ENCODE data around the gene CNTN5. TPM values are rescaled to one million over a fixed set of nuclear protein-coding genes. Genes with fewer than 3 reads are reported as not detected.

The CNTN5 gene
- total RNA-seq, 2 experiments from 2014 or later: not detected

GRCh38 chr11:99327527-99327926 is 306.8 kb downstream of the CNTN5 start:
- peaks cover 5% of the 10 kb centered on the region for H3K9me3 Mint-ChIP-seq
- DNase-seq: no peak
- no peaks in the 10 kb centered on the region for H3K4me1 Mint-ChIP-seq
- CTCF ChIA-PET: no interaction called here
- no peaks in the 10 kb centered on the region for H3K27me3 Mint-ChIP-seq
- H3K4me3 Mint-ChIP-seq: no peak overlapping the region
- POLR2A ChIA-PET: no interaction called here
- no peak overlapping the region for H3K27ac Mint-ChIP-seq
- H3K36me3 Mint-ChIP-seq (ENCODE audit: low read depth): no peaks in the 10 kb centered on the region

- Mint-ChIP-seq H3K36me3 (ENCODE audit: low read depth) (no peaks in the 10 kb centered on the region), H3K4me3 (no peak overlapping the region), H3K27ac (no peak overlapping the region), H3K4me1 (no peaks in the 10 kb centered on the region), H3K9me3 (peaks cover 5% of the 10 kb centered on the region), H3K27me3 (no peaks in the 10 kb centered on the region)
- no peak for DNase-seq
- CTCF ChIA-PET: no interaction called here
- POLR2A ChIA-PET: no interaction called here
These were observed 312.9 kb downstream of the CNTN5 start for GRCh38 chr11:99333621-99334020.

- POLR2A ChIA-PET: no interaction called here
- no peaks in the 10 kb centered on the region for H3K4me1 Mint-ChIP-seq
- no peaks in the 10 kb centered on the region for H3K36me3 Mint-ChIP-seq (ENCODE audit: low read depth)
- no peak overlapping the region for H3K4me3 Mint-ChIP-seq
- no peak for DNase-seq
- peaks cover 3% of the 10 kb centered on the region for H3K9me3 Mint-ChIP-seq
- CTCF ChIA-PET: no interaction called here
- no peaks in the 10 kb centered on the region for H3K27me3 Mint-ChIP-seq
- no peak overlapping the region for H3K27ac Mint-ChIP-seq
These were observed 322.4 kb downstream of the CNTN5 start for GRCh38 chr11:99343117-99343516.

- POLR2A ChIA-PET: no interaction called here
- CTCF ChIA-PET: no interaction called here
- H3K27ac Mint-ChIP-seq: no peak overlapping the region
- no peak overlapping the region for H3K4me3 Mint-ChIP-seq
- no peaks in the 10 kb centered on the region for H3K36me3 Mint-ChIP-seq (ENCODE audit: low read depth)
- peaks cover 6% of the 10 kb centered on the region for H3K9me3 Mint-ChIP-seq
- DNase-seq: no peak
- H3K27me3 Mint-ChIP-seq: no peaks in the 10 kb centered on the region
- H3K4me1 Mint-ChIP-seq: no peaks in the 10 kb centered on the region
These were observed 328.5 kb downstream of the CNTN5 start for GRCh38 chr11:99349151-99349673.

GRCh38 chr11:99351624-99352023 is 330.9 kb downstream of the CNTN5 start:
- DNase-seq: no peak
- Mint-ChIP-seq H3K27me3 (no peaks in the 10 kb centered on the region), H3K36me3 (ENCODE audit: low read depth) (no peaks in the 10 kb centered on the region), H3K4me3 (no peak overlapping the region), H3K27ac (no peak overlapping the region), H3K9me3 (peaks cover 10% of the 10 kb centered on the region), H3K4me1 (no peaks in the 10 kb centered on the region)
- CTCF ChIA-PET: no interaction called here
- POLR2A ChIA-PET: no interaction called here

- POLR2A ChIA-PET: no interaction called here
- Mint-ChIP-seq H3K27ac (no peak overlapping the region), H3K9me3 (peaks cover 10% of the 10 kb centered on the region), H3K36me3 (ENCODE audit: low read depth) (no peaks in the 10 kb centered on the region), H3K4me3 (no peak overlapping the region), H3K27me3 (no peaks in the 10 kb centered on the region), H3K4me1 (no peaks in the 10 kb centered on the region)
- no peak for DNase-seq
- CTCF ChIA-PET: no interaction called here
These were observed 331.9 kb downstream of the CNTN5 start for GRCh38 chr11:99352642-99353041.

GRCh38 chr11:99366546-99366945 is 345.8 kb downstream of the CNTN5 start:
- Mint-ChIP-seq H3K36me3 (ENCODE audit: low read depth) (no peaks in the 10 kb centered on the region), H3K4me3 (no peak overlapping the region), H3K9me3 (no peaks in the 10 kb centered on the region), H3K27ac (no peak overlapping the region), H3K27me3 (no peaks in the 10 kb centered on the region), H3K4me1 (no peaks in the 10 kb centered on the region)
- DNase-seq: no peak
- CTCF ChIA-PET: no interaction called here
- POLR2A ChIA-PET: no interaction called here

GRCh38 chr11:99368583-99368982 is 347.8 kb downstream of the CNTN5 start:
- Mint-ChIP-seq H3K4me1 (no peaks in the 10 kb centered on the region), H3K9me3 (peaks cover 2% of the 10 kb centered on the region), H3K4me3 (no peak overlapping the region), H3K27me3 (no peaks in the 10 kb centered on the region), H3K27ac (no peak overlapping the region), H3K36me3 (ENCODE audit: low read depth) (no peaks in the 10 kb centered on the region)
- POLR2A ChIA-PET: no interaction called here
- no peak for DNase-seq
- CTCF ChIA-PET: no interaction called here

- no peak for DNase-seq
- ChIA-PET CTCF (no interaction called here), POLR2A (no interaction called here)
- H3K4me3 Mint-ChIP-seq: no peak overlapping the region
- no peaks in the 10 kb centered on the region for H3K27me3 Mint-ChIP-seq
- peaks cover 5% of the 10 kb centered on the region for H3K9me3 Mint-ChIP-seq
- H3K4me1 Mint-ChIP-seq: no peaks in the 10 kb centered on the region
- no peak overlapping the region for H3K27ac Mint-ChIP-seq
- H3K36me3 Mint-ChIP-seq (ENCODE audit: low read depth): no peaks in the 10 kb centered on the region
These were observed 349.9 kb downstream of the CNTN5 start for GRCh38 chr11:99370549-99371216.

GRCh38 chr11:99371257-99371656 is 350.5 kb downstream of the CNTN5 start:
- H3K27me3 Mint-ChIP-seq: no peaks in the 10 kb centered on the region
- H3K4me1 Mint-ChIP-seq: no peaks in the 10 kb centered on the region
- no peak overlapping the region for H3K4me3 Mint-ChIP-seq
- H3K27ac Mint-ChIP-seq: no peak overlapping the region
- ChIA-PET CTCF (no interaction called here), POLR2A (no interaction called here)
- H3K36me3 Mint-ChIP-seq (ENCODE audit: low read depth): no peaks in the 10 kb centered on the region
- H3K9me3 Mint-ChIP-seq: peaks cover 5% of the 10 kb centered on the region
- no peak for DNase-seq

- Mint-ChIP-seq H3K4me3 (no peak overlapping the region), H3K27me3 (no peaks in the 10 kb centered on the region), H3K36me3 (ENCODE audit: low read depth) (no peaks in the 10 kb centered on the region), H3K9me3 (peaks cover 9% of the 10 kb centered on the region), H3K27ac (no peak overlapping the region), H3K4me1 (no peaks in the 10 kb centered on the region)
- POLR2A ChIA-PET: no interaction called here
- CTCF ChIA-PET: no interaction called here
- DNase-seq: no peak
These were observed 355.7 kb downstream of the CNTN5 start for GRCh38 chr11:99376463-99376862.

GRCh38 chr11:99383648-99384245 is 363.0 kb downstream of the CNTN5 start:
- no peak for DNase-seq
- CTCF ChIA-PET: no interaction called here
- Mint-ChIP-seq H3K27me3 (no peaks in the 10 kb centered on the region), H3K36me3 (ENCODE audit: low read depth) (no peaks in the 10 kb centered on the region), H3K9me3 (peaks cover 12% of the 10 kb centered on the region), H3K4me3 (no peak overlapping the region), H3K27ac (no peak overlapping the region), H3K4me1 (no peaks in the 10 kb centered on the region)
- POLR2A ChIA-PET: no interaction called here

- ChIA-PET POLR2A (no interaction called here), CTCF (no interaction called here)
- H3K27me3 Mint-ChIP-seq: no peaks in the 10 kb centered on the region
- no peak overlapping the region for H3K27ac Mint-ChIP-seq
- no peaks in the 10 kb centered on the region for H3K36me3 Mint-ChIP-seq (ENCODE audit: low read depth)
- no peak for DNase-seq
- H3K4me3 Mint-ChIP-seq: no peak overlapping the region
- no peaks in the 10 kb centered on the region for H3K4me1 Mint-ChIP-seq
- H3K9me3 Mint-ChIP-seq: peaks cover 5% of the 10 kb centered on the region
These were observed 370.5 kb downstream of the CNTN5 start for GRCh38 chr11:99391245-99391644.

- H3K27me3 Mint-ChIP-seq: no peaks in the 10 kb centered on the region
- no peaks in the 10 kb centered on the region for H3K36me3 Mint-ChIP-seq (ENCODE audit: low read depth)
- no peak for DNase-seq
- no peak overlapping the region for H3K27ac Mint-ChIP-seq
- ChIA-PET POLR2A (no interaction called here), CTCF (no interaction called here)
- H3K9me3 Mint-ChIP-seq: peaks cover 2% of the 10 kb centered on the region
- H3K4me3 Mint-ChIP-seq: no peak overlapping the region
- no peaks in the 10 kb centered on the region for H3K4me1 Mint-ChIP-seq
These were observed 385.6 kb downstream of the CNTN5 start for GRCh38 chr11:99406345-99406744.
